SKM-1 treated with dmso at 0.1 percent for 144 hours (cell line): ENCODE results near the gene MAP1LC3B2.

Experiments used
- DNase-seq: peaks from one replicate; lab custom pipeline; 2025; ENCODE audit not compliant: unreplicated experiment; lab: John Stamatoyannopoulos, UW

The MAP1LC3B2 gene

GRCh38 chr12:116537101-116537904 is 21.9 kb upstream of the MAP1LC3B2 start:
- no peak for DNase-seq

GRCh38 chr12:116538076-116538591 is 21.0 kb upstream of the MAP1LC3B2 start:
- DNase-seq = no peak

- no peak for DNase-seq
Measured at GRCh38 chr12:116538682-116539305, 20.4 kb upstream of the MAP1LC3B2 start.

- DNase-seq = no peak
Measured at GRCh38 chr12:116539361-116539771, 19.8 kb upstream of the MAP1LC3B2 start.

- no peak for DNase-seq
Measured at GRCh38 chr12:116539905-116540482, 19.2 kb upstream of the MAP1LC3B2 start.

GRCh38 chr12:116540622-116541152 is 18.5 kb upstream of the MAP1LC3B2 start:
- DNase-seq = no peak

GRCh38 chr12:116541547-116542344 is 17.4 kb upstream of the MAP1LC3B2 start:
- no peak for DNase-seq

GRCh38 chr12:116542345-116542956 is 16.7 kb upstream of the MAP1LC3B2 start:
- no peak for DNase-seq

GRCh38 chr12:116544656-116545055 is 14.5 kb upstream of the MAP1LC3B2 start:
- no peak for DNase-seq

- DNase-seq = no peak
Measured at GRCh38 chr12:116545144-116545543, 14.0 kb upstream of the MAP1LC3B2 start.

GRCh38 chr12:116545936-116546335 is 13.2 kb upstream of the MAP1LC3B2 start:
- DNase-seq = no peak

- DNase-seq = peak; percentile 76
Measured at GRCh38 chr12:116547955-116548501, 11.2 kb upstream of the MAP1LC3B2 start.

GRCh38 chr12:116549993-116550392 is 9.2 kb upstream of the MAP1LC3B2 start:
- DNase-seq = no peak

- DNase-seq = no peak
Measured at GRCh38 chr12:116551151-116551550, 8.0 kb upstream of the MAP1LC3B2 start.

GRCh38 chr12:116551619-116551951 is 7.6 kb upstream of the MAP1LC3B2 start:
- DNase-seq = no peak

- DNase-seq = no peak
Measured at GRCh38 chr12:116551952-116552772, 7.0 kb upstream of the MAP1LC3B2 start.

GRCh38 chr12:116552773-116553373 is 6.3 kb upstream of the MAP1LC3B2 start:
- DNase-seq = no peak

- DNase-seq = no peak
Measured at GRCh38 chr12:116556356-116556952, 2.7 kb upstream of the MAP1LC3B2 start.
